Colonic mucosa (tissue), 4 donors: ENCODE data around the gene NBAS. TPM values are rescaled to one million over a fixed set of nuclear protein-coding genes. Genes with fewer than 3 reads are reported as not detected.
"Not testable (repeated sequence)": the region's sequence is repeated elsewhere in the genome, so short reads cannot be mapped to it uniquely, and the experiment has no call there.

Source experiments
- DNase-seq: peaks from one replicate; pipeline ENCODE4 v3.0.0-alpha.2; 2020
- H3K27ac ChIP-seq: fragments of 200-600 bp; one replicate; pipeline ENCODE4 v1.8.0; 2021
- H3K27me3 ChIP-seq: fragments of 200-600 bp; one replicate; pipeline ENCODE4 v1.8.0; 2021
- H3K36me3 ChIP-seq: fragments of 200-600 bp; one replicate; pipeline ENCODE4 v1.8.0; 2021
- H3K4me1 ChIP-seq: fragments of 200-600 bp; one replicate; pipeline ENCODE4 v1.8.0; 2021; ENCODE audit warnings: mild to moderate bottlenecking
- H3K4me3 ChIP-seq: fragments of 200-600 bp; one replicate; pipeline ENCODE4 v1.8.0; 2021
- H3K9ac ChIP-seq, 2 donors: one replicate each; pipeline ENCODE4 v1.7.0; 2013; ENCODE audit warnings: control low read depth in 2 of 2, low read depth in 2 of 2, low read length in 2 of 2
- H3K9me3 ChIP-seq: fragments of 200-600 bp; one replicate; pipeline ENCODE4 v1.8.0; 2021
- CTCF ChIP-seq: fragments of 200-600 bp; IDR thresholded peaks from one replicate; pipeline ENCODE4 v1.8.0; 2022; ENCODE audit warnings: antibody characterized with exemption, mild to moderate bottlenecking
- intact Hi-C: fragments of 100-400 bp; cut with DNase I; formaldehyde crosslinking; loops from one replicate; pipeline ENCODE4 v1.14.1; 2022
- total RNA-seq, 2 donors: library from RNA; stranded (reverse); fragmentation: NEBNext Ultra II Directional in 1 of 2; extraction: Animal tissue kit (Norgen Biotek cat#: 25700) in 1 of 2; gene quantifications; one replicate each; pipeline ENCODE4 v1.2.1, GENCODE V29; 2021
- donor health status: healthy.
- donor health status: DM: no; HTN: no; CAD: no.
- donor health status: DM: no; HTN: no; CAD: no.

NBAS gene
- total RNA-seq, 2 donors from 2014 or later = 34.4 to 38.9 TPM

GRCh38 chr2:15334644-15335326 is 226.3 kb downstream of the NBAS start:
- H3K27me3 ChIP-seq = no peaks in the 10 kb centered on the region
- intact Hi-C loops = no loop called here
- no peak overlapping the region for H3K27ac ChIP-seq
- DNase-seq = no peak
- H3K9me3 ChIP-seq = no peaks in the 10 kb centered on the region
- H3K4me3 ChIP-seq = no peak overlapping the region
- H3K9ac ChIP-seq = no peak overlapping the region
- no peaks in the 10 kb centered on the region for H3K4me1 ChIP-seq
- H3K36me3 ChIP-seq = no peaks in the 10 kb centered on the region
- TF ChIP-seq CTCF = no peak

DNA sequence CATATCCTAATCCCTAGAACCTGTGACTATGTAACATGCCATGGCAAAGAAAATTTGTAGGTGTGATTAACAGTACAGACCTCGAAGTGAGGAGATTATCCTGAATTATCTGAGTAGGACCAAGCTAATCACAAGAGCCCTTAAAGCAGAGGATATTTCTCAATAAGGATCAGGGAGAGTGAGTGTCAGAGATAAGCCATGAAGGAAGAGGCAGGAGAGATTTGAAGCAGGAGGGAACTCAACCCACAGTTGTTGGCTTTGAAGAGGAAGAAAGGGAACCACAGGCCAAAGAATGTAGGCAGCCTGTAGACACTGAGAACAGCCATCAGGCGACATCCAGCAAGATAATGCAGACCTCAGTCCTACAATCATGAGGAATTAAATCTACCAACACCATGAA is 229.3 kb downstream of the NBAS start:
- H3K9me3 ChIP-seq = no peaks in the 10 kb centered on the region
- H3K9ac ChIP-seq = no peak overlapping the region
- H3K4me3 ChIP-seq = no peak overlapping the region
- intact Hi-C loops = no loop called here
- TF ChIP-seq CTCF = no peak
- H3K4me1 ChIP-seq = no peaks in the 10 kb centered on the region
- no peaks in the 10 kb centered on the region for H3K36me3 ChIP-seq
- no peak for DNase-seq
- H3K27me3 ChIP-seq = no peaks in the 10 kb centered on the region
- H3K27ac ChIP-seq = no peak overlapping the region

- Histone ChIP-seq H3K9ac (no peak overlapping the region), H3K27me3 (no peaks in the 10 kb centered on the region), H3K4me1 (no peaks in the 10 kb centered on the region), H3K27ac (no peak overlapping the region), H3K9me3 (no peaks in the 10 kb centered on the region), H3K4me3 (no peak overlapping the region), H3K36me3 (no peaks in the 10 kb centered on the region)
- no peak for TF ChIP-seq CTCF
- intact Hi-C loops = no loop called here
- no peak for DNase-seq
Measured at GRCh38 chr2:15325296-15325695, 235.8 kb downstream of the NBAS start.

- Histone ChIP-seq H3K36me3 (no peaks in the 10 kb centered on the region), H3K4me1 (no peaks in the 10 kb centered on the region), H3K9me3 (no peaks in the 10 kb centered on the region), H3K27ac (no peak overlapping the region), H3K27me3 (no peaks in the 10 kb centered on the region), H3K4me3 (no peak overlapping the region), H3K9ac (no peak overlapping the region)
- no peak for TF ChIP-seq CTCF
- no peak for DNase-seq
- intact Hi-C loops = no loop called here
Measured at GRCh38 chr2:15323227-15323626, 237.9 kb downstream of the NBAS start.

DNA sequence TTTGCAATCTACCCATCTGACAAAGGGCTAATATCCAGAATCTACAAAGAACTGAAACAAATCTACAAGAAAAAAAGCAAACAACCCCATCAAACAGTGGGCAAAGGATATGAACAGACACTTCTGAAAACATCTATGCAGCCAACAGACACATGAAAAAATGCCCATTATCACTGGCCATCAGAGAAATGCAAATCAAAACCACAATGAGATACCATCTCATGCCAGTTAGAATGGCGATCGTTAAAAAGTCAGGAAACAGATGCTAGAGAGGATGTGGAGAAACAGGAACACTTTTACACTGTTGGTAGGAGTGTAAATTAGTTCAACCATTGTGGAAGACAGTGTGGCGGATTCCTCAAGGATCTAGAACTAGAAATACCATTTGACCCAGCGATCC is 239.7 kb downstream of the NBAS start:
- H3K27ac ChIP-seq, H3K9ac ChIP-seq, H3K4me3 ChIP-seq, H3K4me1 ChIP-seq, H3K9me3 ChIP-seq, H3K27me3 ChIP-seq, intact Hi-C loops, DNase-seq, H3K36me3 ChIP-seq: not testable (repeated sequence)

- Histone ChIP-seq H3K4me3 (no peak overlapping the region), H3K9ac (no peak overlapping the region), H3K9me3 (no peaks in the 10 kb centered on the region), H3K27ac (no peak overlapping the region), H3K36me3 (no peaks in the 10 kb centered on the region), H3K4me1 (no peaks in the 10 kb centered on the region), H3K27me3 (no peaks in the 10 kb centered on the region)
- intact Hi-C loops = no loop called here
- DNase-seq = no peak
- no peak for TF ChIP-seq CTCF
Measured at GRCh38 chr2:15316370-15316814, 244.7 kb downstream of the NBAS start.
